Smooth muscle cell (in vitro differentiated cells): ENCODE data around the gene CORO2B. TPM values are rescaled to one million over a fixed set of nuclear protein-coding genes. Genes with fewer than 3 reads are reported as not detected.

Experiments
- DNase-seq: peaks from one replicate; lab custom pipeline; 2025; ENCODE audit not compliant: unreplicated experiment; lab: John Stamatoyannopoulos, UW
- H2AFZ ChIP-seq: fragments of 200-600 bp; sonication (generic); 2 replicates; pipeline ENCODE4 v1.6.0; 2016; ENCODE audit warnings: antibody characterized with exemption, low read depth, mild to moderate bottlenecking
- H3F3A ChIP-seq: fragments of 200-600 bp; sonication (generic); 2 replicates; pipeline ENCODE4 v1.6.0; 2017; ENCODE audit warnings: antibody characterized with exemption, low read depth
- H3K27ac ChIP-seq: fragments of 200-600 bp; sonication (generic); 2 replicates; pipeline ENCODE4 v1.5.1; 2016; ENCODE audit warnings: low read depth, mild to moderate bottlenecking
- H3K27me3 ChIP-seq: fragments of 200-600 bp; sonication (generic); 2 replicates; pipeline ENCODE4 v1.6.1; 2016; ENCODE audit warnings: low read depth, mild to moderate bottlenecking
- H3K36me3 ChIP-seq: fragments of 200-600 bp; sonication (generic); 2 replicates; pipeline ENCODE4 v1.5.1; 2016; ENCODE audit warnings: low read depth
- H3K4me1 ChIP-seq: fragments of 200-600 bp; sonication (generic); 2 replicates; pipeline ENCODE4 v1.5.1; 2016; ENCODE audit warnings: low read depth
- H3K4me2 ChIP-seq: fragments of 200-600 bp; sonication (generic); 2 replicates; pipeline ENCODE4 v1.6.0; 2016; ENCODE audit warnings: mild to moderate bottlenecking
- H3K4me3 ChIP-seq: fragments of 200-600 bp; sonication (generic); 2 replicates; pipeline ENCODE4 v1.5.1; 2016; ENCODE audit warnings: mild to moderate bottlenecking
- H3K79me2 ChIP-seq: fragments of 200-600 bp; sonication (generic); 2 replicates; pipeline ENCODE4 v1.6.0; 2016; ENCODE audit warnings: low read depth, mild to moderate bottlenecking
- H3K9ac ChIP-seq: fragments of 200-600 bp; sonication (generic); 2 replicates; pipeline ENCODE4 v1.6.0; 2016; ENCODE audit warnings: low read depth
- H3K9me3 ChIP-seq: fragments of 200-600 bp; sonication (generic); replicated peaks from 2 replicates; pipeline ENCODE4 v1.5.1; 2016; ENCODE audit warnings: low read depth
- H4K20me1 ChIP-seq: fragments of 200-600 bp; sonication (generic); 2 replicates; pipeline ENCODE4 v1.6.0; 2016; ENCODE audit warnings: low read depth
- CTCF ChIP-seq: fragments of 200-600 bp; sonication (generic); IDR thresholded peaks from 2 replicates; pipeline ENCODE4 v1.5.1; 2017; ENCODE audit warnings: borderline replicate concordance, mild to moderate bottlenecking, antibody characterized with exemption; ENCODE audit not compliant: insufficient read depth, poor library complexity, severe bottlenecking
- WGBS: methylation state at CpG from one replicate; pipeline ENCODE4 v1.1.7; 2016; ENCODE audit warnings: low lambda C conversion rate; 5-methylcytosine and 5-hydroxymethylcytosine counted together
- polyA plus RNA-seq: library from polyadenylated mRNA; unstranded; fragments of >200 nt; fragmentation: Nextera tagmentation; extraction: Ambion mirVana; gene quantifications from 2 replicates; pipeline ENCODE4 v1.2.1, GENCODE V29; 2016
- total RNA-seq: library from RNA; depleted of rRNA; stranded (reverse); fragments of >200 nt; gene quantifications from 2 replicates; pipeline ENCODE4 v1.2.3, GENCODE V29; 2014

CORO2B gene
- total and polyA plus RNA-seq, 2 experiments from 2014 or later: 0.47 to 0.49 TPM

GRCh38 chr15:68608206-68608843 is 29.5 kb downstream of the CORO2B start:
- Histone ChIP-seq H3K27me3 (no peaks in the 10 kb centered on the region), H3K9me3 (no peaks in the 10 kb centered on the region), H3K27ac (no peak overlapping the region), H2AFZ (no peak overlapping the region), H3K4me2 (no peak overlapping the region), H4K20me1 (no peaks in the 10 kb centered on the region), H3K4me1 (peaks cover 13% of the 10 kb centered on the region), H3K4me3 (no peak overlapping the region), H3K36me3 (no peaks in the 10 kb centered on the region), H3K9ac (no peak overlapping the region), H3K79me2 (no peaks in the 10 kb centered on the region), H3F3A (no peaks in the 10 kb centered on the region)
- no peak for DNase-seq
- TF ChIP-seq CTCF: no peak
- WGBS: 74% methylated on average over 8 of the region's 8 CpGs

GRCh38 chr15:68608844-68609232 is 30.0 kb downstream of the CORO2B start:
- no peaks in the 10 kb centered on the region for H3K36me3 ChIP-seq
- no peaks in the 10 kb centered on the region for H4K20me1 ChIP-seq
- no peak overlapping the region for H2AFZ ChIP-seq
- no peaks in the 10 kb centered on the region for H3K79me2 ChIP-seq
- no peak overlapping the region for H3K9ac ChIP-seq
- H3K27ac ChIP-seq: no peak overlapping the region
- H3K4me1 ChIP-seq: peaks cover 14% of the 10 kb centered on the region
- no peak overlapping the region for H3K4me2 ChIP-seq
- WGBS: 95% methylated on average over 4 of the region's 4 CpGs
- no peak overlapping the region for H3K4me3 ChIP-seq
- DNase-seq: no peak
- H3F3A ChIP-seq: no peaks in the 10 kb centered on the region
- no peaks in the 10 kb centered on the region for H3K9me3 ChIP-seq
- no peaks in the 10 kb centered on the region for H3K27me3 ChIP-seq
- no peak for TF ChIP-seq CTCF

GRCh38 chr15:68609629-68610028 is 30.8 kb downstream of the CORO2B start:
- Histone ChIP-seq H3K4me1 (peaks cover 22% of the 10 kb centered on the region), H3K9me3 (no peaks in the 10 kb centered on the region), H3K4me2 (no peak overlapping the region), H3F3A (no peaks in the 10 kb centered on the region), H3K4me3 (no peak overlapping the region), H4K20me1 (no peaks in the 10 kb centered on the region), H2AFZ (no peak overlapping the region), H3K27me3 (no peaks in the 10 kb centered on the region), H3K79me2 (no peaks in the 10 kb centered on the region), H3K27ac (no peak overlapping the region), H3K9ac (no peak overlapping the region), H3K36me3 (no peaks in the 10 kb centered on the region)
- DNase-seq: no peak
- WGBS: 79% methylated on average over 7 of the region's 7 CpGs
- TF ChIP-seq CTCF: no peak

GRCh38 chr15:68610825-68611224 is 32.0 kb downstream of the CORO2B start:
- Histone ChIP-seq H3K4me1 (peaks cover 24% of the 10 kb centered on the region), H3K27ac (no peak overlapping the region), H3K4me3 (no peak overlapping the region), H3F3A (no peaks in the 10 kb centered on the region), H4K20me1 (no peaks in the 10 kb centered on the region), H3K79me2 (no peaks in the 10 kb centered on the region), H3K4me2 (no peak overlapping the region), H3K27me3 (no peaks in the 10 kb centered on the region), H3K9me3 (no peaks in the 10 kb centered on the region), H3K9ac (no peak overlapping the region), H2AFZ (no peak overlapping the region), H3K36me3 (no peaks in the 10 kb centered on the region)
- no peak for TF ChIP-seq CTCF
- WGBS: 93% methylated on average over 8 of the region's 8 CpGs
- DNase-seq: no peak
